HL-60 (cell line): ENCODE data around the gene KLHL26.
"Not testable (repeated sequence)": the region's sequence is repeated elsewhere in the genome, so short reads cannot be mapped to it uniquely, and the experiment has no call there.

ENCODE experiments used
- CTCF ChIP-seq: IDR thresholded peaks from one replicate; pipeline ENCODE4 v1.5.1; 2011; ENCODE audit warnings: low read length, control low read depth, inconsistent platforms; ENCODE audit not compliant: insufficient read depth
- GABPA ChIP-seq: IDR thresholded peaks from 2 replicates; pipeline ENCODE4 v1.6.1; 2012; ENCODE audit warnings: low read depth
- POLR2AphosphoS5 ChIP-seq: IDR thresholded peaks from 2 replicates; pipeline ENCODE4 v1.6.1; 2012; ENCODE audit warnings: low read depth
- REST ChIP-seq: IDR thresholded peaks from 2 replicates; pipeline ENCODE4 v1.6.1; 2012; ENCODE audit warnings: low read depth; ENCODE audit not compliant: insufficient replicate concordance

- TF ChIP-seq REST, GABPA, CTCF, POLR2AphosphoS5: not testable (repeated sequence)
These were observed 36.0 kb upstream of the KLHL26 start for GRCh38 chr19:18600692-18601397.
